ENCODE results near the gene SOX12. TPM values are rescaled to one million over a fixed set of nuclear protein-coding genes. Genes with fewer than 3 reads are reported as not detected.

Gene SOX12
- polyA plus RNA-seq, 1 donor = 29.8 TPM

Other genes with a start within 250 kb of the SOX12 start
- gene DEFB125, start 237.9 kb upstream of the SOX12 start, polyA plus RNA-seq (ENCODE audit: insufficient read length) = not detected
- not detected for gene DEFB126, start 183.0 kb upstream of the SOX12 start, polyA plus RNA-seq (ENCODE audit: insufficient read length)
- gene DEFB127, start 168.1 kb upstream of the SOX12 start, polyA plus RNA-seq (ENCODE audit: insufficient read length) = not detected
- gene DEFB128, start 135.8 kb upstream of the SOX12 start, polyA plus RNA-seq (ENCODE audit: insufficient read length) = not detected
- gene DEFB129, start 98.3 kb upstream of the SOX12 start, polyA plus RNA-seq (ENCODE audit: insufficient read length) = not detected
- not detected for gene DEFB132, start 67.8 kb upstream of the SOX12 start, polyA plus RNA-seq (ENCODE audit: insufficient read length)
- 11.1 TPM for gene C20orf96, start 34.8 kb upstream of the SOX12 start, polyA plus RNA-seq (ENCODE audit: insufficient read length)
- gene ZCCHC3, start 28.0 kb upstream of the SOX12 start, polyA plus RNA-seq (ENCODE audit: insufficient read length) = 30.1 TPM
- gene NRSN2, start 21.6 kb downstream of the SOX12 start, polyA plus RNA-seq (ENCODE audit: insufficient read length) = 28.4 TPM
- gene TRIB3, start 55.2 kb downstream of the SOX12 start, polyA plus RNA-seq (ENCODE audit: insufficient read length) = 3.3 TPM
- gene RBCK1, start 82.7 kb downstream of the SOX12 start, polyA plus RNA-seq (ENCODE audit: insufficient read length) = 55.3 TPM
- gene TBC1D20, start 137.0 kb downstream of the SOX12 start, polyA plus RNA-seq (ENCODE audit: insufficient read length) = 28.1 TPM
- gene CSNK2A1, start 218.2 kb downstream of the SOX12 start, polyA plus RNA-seq (ENCODE audit: insufficient read length) = 111 TPM